GM23248 (cell line): ENCODE data around the gene ERC2. TPM values are rescaled to one million over a fixed set of nuclear protein-coding genes. Genes with fewer than 3 reads are reported as not detected.

Experiments used
- DNase-seq: peaks from one replicate; pipeline ENCODE4 v3.0.0-alpha.2; 2015
- H2AFZ ChIP-seq: fragments of 200-600 bp; sonication (generic); 2 replicates; pipeline ENCODE4 v1.6.1; 2016; ENCODE audit warnings: antibody characterized with exemption
- H3F3A ChIP-seq: fragments of 200-600 bp; sonication (generic); 2 replicates; pipeline ENCODE4 v1.6.1; 2016; ENCODE audit warnings: mild to moderate bottlenecking, antibody characterized with exemption, mixed run types; ENCODE audit not compliant: insufficient read depth
- H3K27ac ChIP-seq: fragments of 200-600 bp; sonication (generic); 2 replicates; pipeline ENCODE4 v1.5.1; 2016; ENCODE audit warnings: mild to moderate bottlenecking
- H3K27me3 ChIP-seq: fragments of 200-600 bp; sonication (generic); replicated peaks from 2 replicates; pipeline ENCODE4 v1.6.1; 2016; ENCODE audit warnings: mild to moderate bottlenecking; ENCODE audit not compliant: insufficient read depth
- H3K36me3 ChIP-seq: fragments of 200-600 bp; sonication (generic); 2 replicates; pipeline ENCODE4 v1.6.1; 2016; ENCODE audit warnings: low read depth, mild to moderate bottlenecking
- H3K4me1 ChIP-seq: fragments of 200-600 bp; sonication (generic); 2 replicates; pipeline ENCODE4 v1.6.1; 2016; ENCODE audit warnings: mild to moderate bottlenecking; ENCODE audit not compliant: insufficient read depth
- H3K4me2 ChIP-seq: fragments of 200-600 bp; sonication (generic); one replicate; pipeline ENCODE4 v1.6.1; 2016; ENCODE audit warnings: mild to moderate bottlenecking; ENCODE audit not compliant: unreplicated experiment
- H3K4me3 ChIP-seq: fragments of 200-600 bp; sonication (generic); 2 replicates; pipeline ENCODE4 v1.5.1; 2016; ENCODE audit warnings: mild to moderate bottlenecking
- H3K79me2 ChIP-seq: fragments of 200-600 bp; sonication (generic); 2 replicates; pipeline ENCODE4 v1.6.1; 2016; ENCODE audit warnings: mild to moderate bottlenecking; ENCODE audit not compliant: insufficient read depth
- H3K9ac ChIP-seq: fragments of 200-600 bp; sonication (generic); 2 replicates; pipeline ENCODE4 v1.6.1; 2016; ENCODE audit warnings: mild to moderate bottlenecking
- H3K9me2 ChIP-seq: fragments of 200-600 bp; sonication (generic); 2 replicates; pipeline ENCODE4 v1.6.1; 2016; ENCODE audit warnings: mixed run types, mild to moderate bottlenecking, moderate library complexity; ENCODE audit not compliant: insufficient read depth
- H3K9me3 ChIP-seq: fragments of 200-600 bp; sonication (generic); one replicate; pipeline ENCODE4 v1.6.1; 2017; ENCODE audit warnings: low read depth
- H4K20me1 ChIP-seq: fragments of 200-600 bp; sonication (generic); 2 replicates; pipeline ENCODE4 v1.6.0; 2016; ENCODE audit not compliant: insufficient read depth
- EZH2 ChIP-seq: fragments of 200-600 bp; sonication (generic); IDR thresholded peaks from 2 replicates; pipeline ENCODE4 v1.6.1; 2018; ENCODE audit warnings: antibody characterized with exemption, mild to moderate bottlenecking; ENCODE audit not compliant: insufficient read depth, poor library complexity, severe bottlenecking
- EZH2phosphoT487 ChIP-seq: fragments of 200-600 bp; sonication (generic); IDR thresholded peaks from 2 replicates; pipeline ENCODE4 v1.6.1; 2018; ENCODE audit warnings: antibody characterized with exemption, moderate library complexity, mild to moderate bottlenecking, low read depth; ENCODE audit not compliant: insufficient read depth
- WGBS, 2 experiments: methylation state at CpG; one replicate each; pipeline ENCODE4 v1.1.6; 2015 to 2017; ENCODE audit warnings: low lambda C conversion rate in 2 of 2, low coverage in 1 of 2; ENCODE audit errors: missing lambda C conversion rate in 2 of 2; 5-methylcytosine and 5-hydroxymethylcytosine counted together
- in situ Hi-C: fragments of 300-500 bp; cut with MboI; formaldehyde crosslinking; loops from 2 replicates; pipeline ENCODE4 v1.15.0; 2020
- polyA plus RNA-seq: library from polyadenylated mRNA; unstranded; fragments of >200 nt; fragmentation: Nextera tagmentation; extraction: Ambion mirVana; gene quantifications from 2 replicates; pipeline ENCODE4 v1.2.1, GENCODE V29; 2016
- total RNA-seq: library from RNA; depleted of rRNA; stranded (reverse); fragments of >200 nt; shearing (Covaris generic); gene quantifications from 2 replicates; pipeline ENCODE4 v1.2.3, GENCODE V29; 2014

The ERC2 gene
- total and polyA plus RNA-seq, 2 experiments from 2014 or later, result not detected

- Histone ChIP-seq H3K9me3 (no peaks in the 10 kb centered on the region), H3K36me3 (no peaks in the 10 kb centered on the region), H3K4me2 (no peak overlapping the region), H3K9ac (no peak overlapping the region), H3K4me1 (peaks cover 9% of the 10 kb centered on the region; the same call in 1 of the 2 replicates), H3K4me3 (no peak overlapping the region), H2AFZ (no peak overlapping the region), H3K9me2 (no peaks in the 10 kb centered on the region), H3K27ac (no peak overlapping the region), H4K20me1 (no peaks in the 10 kb centered on the region), H3K79me2 (no peaks in the 10 kb centered on the region), H3F3A (peaks cover 6% of the 10 kb centered on the region), H3K27me3 (peaks cover 9% of the 10 kb centered on the region; the same call in 1 of the 2 replicates)
- 7 to 18% methylated on average over 1 of the region's 1 CpG for WGBS, 2 experiments
- in situ Hi-C loops, result no loop called here
- no peak for DNase-seq
- TF ChIP-seq EZH2phosphoT487, result no peak
- no peak for TF ChIP-seq EZH2
Measured at GRCh38 chr3:55562700-55563099, 905.6 kb downstream of the ERC2 start.

- Histone ChIP-seq H3K36me3 (no peaks in the 10 kb centered on the region), H3K4me3 (no peak overlapping the region), H3K79me2 (no peaks in the 10 kb centered on the region), H2AFZ (no peak overlapping the region), H3K4me1 (peaks cover 9% of the 10 kb centered on the region; the same call in 1 of the 2 replicates), H3K9ac (no peak overlapping the region), H3K9me2 (no peaks in the 10 kb centered on the region), H3F3A (peaks cover 7% of the 10 kb centered on the region), H3K27ac (no peak overlapping the region), H3K4me2 (no peak overlapping the region), H3K9me3 (no peaks in the 10 kb centered on the region), H4K20me1 (no peaks in the 10 kb centered on the region), H3K27me3 (peaks cover 9% of the 10 kb centered on the region; the same call in 1 of the 2 replicates)
- TF ChIP-seq EZH2, result no peak
- no peak for TF ChIP-seq EZH2phosphoT487
- DNase-seq, result no peak
- 66 to 69% methylated on average over 7 of the region's 7 CpGs for WGBS, 2 experiments
- in situ Hi-C loops, result no loop called here
Measured at GRCh38 chr3:55559500-55560423, 908.5 kb downstream of the ERC2 start.

GRCh38 chr3:55558316-55558715 is 910.0 kb downstream of the ERC2 start:
- no peak overlapping the region for H3K27ac ChIP-seq
- no peaks in the 10 kb centered on the region for H3K9me2 ChIP-seq
- H3K36me3 ChIP-seq, result no peaks in the 10 kb centered on the region
- H4K20me1 ChIP-seq, result no peaks in the 10 kb centered on the region
- H3K27me3 ChIP-seq, result peaks cover 1% of the 10 kb centered on the region; the same call in 1 of the 2 replicates
- no peak overlapping the region for H3K9ac ChIP-seq
- no peak overlapping the region for H3K4me3 ChIP-seq
- in situ Hi-C loops, result no loop called here
- no peak for TF ChIP-seq EZH2
- TF ChIP-seq EZH2phosphoT487, result no peak
- peaks cover 9% of the 10 kb centered on the region; the same call in 1 of the 2 replicates for H3K4me1 ChIP-seq
- no peak overlapping the region for H3K4me2 ChIP-seq
- no peak overlapping the region for H2AFZ ChIP-seq
- H3K9me3 ChIP-seq, result no peaks in the 10 kb centered on the region
- 20 to 24% methylated on average over 1 of the region's 1 CpG for WGBS, 2 experiments
- peaks cover 7% of the 10 kb centered on the region for H3F3A ChIP-seq
- peak; percentile 63 for DNase-seq
- no peaks in the 10 kb centered on the region for H3K79me2 ChIP-seq

DNA sequence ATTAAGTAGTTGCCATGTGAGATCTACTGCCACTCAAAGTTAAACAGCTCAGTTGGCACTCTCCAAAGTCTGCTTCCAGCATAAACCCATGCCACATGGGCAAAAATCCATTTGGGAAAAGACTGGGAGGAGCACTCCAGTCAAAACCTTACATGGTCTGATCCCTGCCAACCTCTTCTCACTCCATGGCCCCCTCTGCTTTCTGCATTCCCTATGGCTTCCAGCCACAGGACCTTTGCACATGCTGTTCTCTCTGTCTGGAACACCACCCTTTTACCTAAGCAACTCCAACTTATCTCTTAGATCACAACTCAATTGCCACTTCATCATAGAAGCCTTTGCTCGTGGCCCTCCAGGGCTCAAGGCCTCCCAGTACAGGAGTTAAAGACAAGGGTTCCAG is 910.7 kb downstream of the ERC2 start:
- Histone ChIP-seq H4K20me1 (no peaks in the 10 kb centered on the region), H3K79me2 (no peaks in the 10 kb centered on the region), H3K9ac (no peak overlapping the region), H3K9me3 (no peaks in the 10 kb centered on the region), H3K27ac (no peak overlapping the region), H3K27me3 (no peaks in the 10 kb centered on the region), H3F3A (peaks cover 7% of the 10 kb centered on the region), H3K4me3 (no peak overlapping the region), H3K36me3 (no peaks in the 10 kb centered on the region), H3K4me2 (no peak overlapping the region), H2AFZ (no peak overlapping the region), H3K9me2 (no peaks in the 10 kb centered on the region), H3K4me1 (peaks cover 9% of the 10 kb centered on the region; the same call in 1 of the 2 replicates)
- WGBS, 2 experiments, result 38 to 59% methylated on average over 1 of the region's 1 CpG
- TF ChIP-seq EZH2phosphoT487, result no peak
- no peak for TF ChIP-seq EZH2
- no peak for DNase-seq
- in situ Hi-C loops, result no loop called here
